Neural cell (in vitro differentiated cells): Measurements from ENCODE around the gene INPP5A. TPM values are rescaled to one million over a fixed set of nuclear protein-coding genes. Genes with fewer than 3 reads are reported as not detected.

Experiments
- H2AFZ ChIP-seq: fragments of 200-600, 300-800 bp; sonication (generic), shearing (Covaris generic); 2 replicates; pipeline ENCODE4 v1.6.0; 2014; ENCODE audit warnings: low read depth, mild to moderate bottlenecking, antibody characterized with exemption, low read length, moderate library complexity
- H3F3A ChIP-seq: fragments of 200-600 bp; shearing (Covaris generic); 2 replicates; pipeline ENCODE4 v1.6.1; 2016; ENCODE audit warnings: mild to moderate bottlenecking, moderate library complexity, mixed read lengths, antibody characterized with exemption, low read length; ENCODE audit not compliant: insufficient read depth, poor library complexity, severe bottlenecking
- H3K27ac ChIP-seq: fragments of 200-600, 300-800 bp; sonication (generic), shearing (Covaris generic); 2 replicates; pipeline ENCODE4 v1.5.1; 2014; ENCODE audit warnings: mild to moderate bottlenecking, low read length, moderate library complexity
- H3K27me3 ChIP-seq: fragments of 300-800, 200-600 bp; sonication (generic), shearing (Covaris generic); 2 replicates; pipeline ENCODE4 v1.6.0; 2014; ENCODE audit warnings: mild to moderate bottlenecking, low read depth, low read length, moderate library complexity; ENCODE audit not compliant: insufficient read depth
- H3K36me3 ChIP-seq: fragments of 300-800, 200-600 bp; sonication (generic), shearing (Covaris generic); 2 replicates; pipeline ENCODE4 v1.5.1; 2014; ENCODE audit warnings: mild to moderate bottlenecking, antibody characterized with exemption, low read length, moderate library complexity; ENCODE audit not compliant: insufficient read depth
- H3K4me2 ChIP-seq: fragments of 300-800, 200-600 bp; sonication (generic), shearing (Covaris generic); 2 replicates; pipeline ENCODE4 v1.6.0; 2014; ENCODE audit warnings: mild to moderate bottlenecking, low read length
- H3K4me3 ChIP-seq: fragments of 300-800, 200-600 bp; sonication (generic), shearing (Covaris generic); 2 replicates; pipeline ENCODE4 v1.5.1; 2014; ENCODE audit warnings: mild to moderate bottlenecking, low read length, moderate library complexity
- H3K79me2 ChIP-seq: fragments of 200-600 bp; shearing (Covaris generic); replicated peaks from 2 replicates; pipeline ENCODE4 v1.6.0; 2014; ENCODE audit warnings: mild to moderate bottlenecking, low read length, moderate library complexity; ENCODE audit not compliant: insufficient read depth
- H3K9ac ChIP-seq: fragments of 300-800, 200-600 bp; sonication (generic), shearing (Covaris generic); 2 replicates; pipeline ENCODE4 v1.6.1; 2016; ENCODE audit warnings: mild to moderate bottlenecking, low read length, mixed read lengths
- H3K9me2 ChIP-seq: fragments of 200-600 bp; shearing (Covaris generic); 2 replicates; pipeline ENCODE4 v1.6.1; 2016; ENCODE audit warnings: mild to moderate bottlenecking, low read length, mixed read lengths; ENCODE audit not compliant: insufficient read depth
- H3K9me3 ChIP-seq: fragments of 200-600, 300-800 bp; sonication (generic), shearing (Covaris generic); 2 replicates; pipeline ENCODE4 v1.6.1; 2016; ENCODE audit warnings: mild to moderate bottlenecking, mixed run types, low read length, moderate library complexity, mixed read lengths
- H4K20me1 ChIP-seq: fragments of 200-600 bp; shearing (Covaris generic); 2 replicates; pipeline ENCODE4 v1.6.1; 2016; ENCODE audit warnings: mild to moderate bottlenecking, mixed run types; ENCODE audit not compliant: insufficient read depth
- EP300 ChIP-seq: fragments of 450-650 bp; conservative IDR thresholded peaks from 2 replicates; pipeline ENCODE4 v1.6.1; 2014; ENCODE audit warnings: antibody characterized with exemption, mild to moderate bottlenecking, moderate library complexity; ENCODE audit not compliant: poor library complexity, severe bottlenecking
- EZH2 ChIP-seq: fragments of 200-600, 300-800 bp; shearing (Covaris generic), sonication (generic); IDR thresholded peaks from 2 replicates; pipeline ENCODE4 v1.6.1; 2014; ENCODE audit warnings: antibody characterized with exemption, low read length, borderline replicate concordance, mild to moderate bottlenecking; ENCODE audit not compliant: insufficient read depth, poor library complexity, severe bottlenecking
- MXI1 ChIP-seq: fragments of 450-650 bp; conservative IDR thresholded peaks from 2 replicates; pipeline ENCODE4 v1.6.1; 2014; ENCODE audit warnings: antibody characterized with exemption, mild to moderate bottlenecking; ENCODE audit not compliant: poor library complexity, severe bottlenecking
- POLR2AphosphoS5 ChIP-seq: IDR thresholded peaks from 2 replicates; pipeline ENCODE4 v1.6.1; 2012
- RAD21 ChIP-seq: fragments of 450-650 bp; conservative IDR thresholded peaks from 2 replicates; pipeline ENCODE4 v1.6.1; 2014; ENCODE audit warnings: antibody characterized with exemption, mild to moderate bottlenecking, moderate library complexity
- SMC3 ChIP-seq: fragments of 450-650 bp; conservative IDR thresholded peaks from 2 replicates; pipeline ENCODE4 v1.6.1; 2014; ENCODE audit warnings: antibody characterized with exemption, mild to moderate bottlenecking, moderate library complexity; ENCODE audit not compliant: poor library complexity
- TAF1 ChIP-seq: IDR thresholded peaks from 2 replicates; pipeline ENCODE4 v1.6.1; 2012; ENCODE audit warnings: low read depth
- polyA plus RNA-seq: library from polyadenylated mRNA; depleted of rRNA; stranded (reverse); fragments of >200 nt; gene quantifications from 2 replicates; pipeline ENCODE4 v1.2.3, GENCODE V29; 2014
- TF ChIP-seq, protein P1 (sequence below): fragments of 450-650 bp; IDR thresholded peaks from 2 replicates; pipeline ENCODE4 v1.5.1; 2014; ENCODE audit warnings: antibody characterized with exemption, mild to moderate bottlenecking, moderate library complexity; ENCODE audit not compliant: poor library complexity, severe bottlenecking
- TF ChIP-seq, protein P2 (sequence below): IDR thresholded peaks from 2 replicates; pipeline ENCODE4 v1.6.1; 2012; ENCODE audit warnings: borderline replicate concordance

INPP5A gene
- polyA plus RNA-seq, 1 donor from 2014 or later: 48.8 TPM

DNA sequence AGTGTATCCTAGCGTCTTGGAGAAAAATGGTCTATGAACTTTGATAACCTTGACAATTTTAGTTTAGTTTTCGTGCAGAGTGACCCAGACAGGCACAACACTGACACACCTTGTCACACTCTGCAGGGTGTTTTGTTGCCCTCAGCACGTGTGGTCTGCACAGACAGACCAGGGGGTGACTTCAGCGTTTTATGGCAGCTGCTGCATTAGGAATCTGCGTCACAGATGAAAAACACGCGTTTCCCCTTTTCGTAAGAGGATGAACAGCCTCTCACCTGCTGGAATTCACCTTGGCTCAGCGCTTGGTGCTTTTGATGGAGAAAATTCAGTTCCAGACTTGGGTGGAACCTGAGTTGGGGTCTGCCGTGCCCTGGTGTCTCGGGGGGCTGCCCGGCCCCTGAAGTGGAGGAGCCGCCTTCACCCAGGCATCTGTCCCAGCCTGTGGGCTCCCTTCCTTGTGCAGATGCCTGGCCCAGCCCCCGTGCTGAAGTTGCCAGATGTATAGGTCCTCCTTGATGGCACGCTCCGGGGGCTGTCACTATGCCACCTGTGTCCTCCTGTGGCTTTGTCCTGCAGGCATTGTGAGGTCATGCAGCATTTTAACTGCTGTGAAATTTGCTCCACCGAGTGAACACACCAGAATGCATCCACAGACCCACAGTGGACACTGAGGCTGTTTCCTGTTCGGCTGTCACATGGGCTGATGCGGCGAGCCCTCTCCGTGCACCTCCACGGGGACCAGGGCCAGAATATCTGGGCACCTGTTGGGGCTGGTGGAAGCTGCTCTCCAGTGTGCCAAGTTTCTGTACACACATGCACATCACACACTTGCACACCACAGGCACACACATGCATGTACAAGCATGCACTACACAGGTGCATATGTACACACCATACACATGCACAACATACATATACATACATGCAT is 18.3 kb downstream of the INPP5A start:
- no peaks in the 10 kb centered on the region for H3K9me3 ChIP-seq
- no peaks in the 10 kb centered on the region for H3K27me3 ChIP-seq
- no peaks in the 10 kb centered on the region for H3F3A ChIP-seq
- no peak overlapping the region for H2AFZ ChIP-seq
- no peak overlapping the region for H3K27ac ChIP-seq
- no peak overlapping the region for H3K4me2 ChIP-seq
- H3K79me2 ChIP-seq: no peaks in the 10 kb centered on the region
- H3K36me3 ChIP-seq: no peaks in the 10 kb centered on the region
- no peak overlapping the region for H3K9ac ChIP-seq
- no peaks in the 10 kb centered on the region for H4K20me1 ChIP-seq
- H3K4me3 ChIP-seq: no peak overlapping the region
- TF ChIP-seq SMC3: no peak
- TF ChIP-seq POLR2AphosphoS5: no peak
- no peak for TF ChIP-seq EZH2
- H3K9me2 ChIP-seq: no peaks in the 10 kb centered on the region

DNA sequence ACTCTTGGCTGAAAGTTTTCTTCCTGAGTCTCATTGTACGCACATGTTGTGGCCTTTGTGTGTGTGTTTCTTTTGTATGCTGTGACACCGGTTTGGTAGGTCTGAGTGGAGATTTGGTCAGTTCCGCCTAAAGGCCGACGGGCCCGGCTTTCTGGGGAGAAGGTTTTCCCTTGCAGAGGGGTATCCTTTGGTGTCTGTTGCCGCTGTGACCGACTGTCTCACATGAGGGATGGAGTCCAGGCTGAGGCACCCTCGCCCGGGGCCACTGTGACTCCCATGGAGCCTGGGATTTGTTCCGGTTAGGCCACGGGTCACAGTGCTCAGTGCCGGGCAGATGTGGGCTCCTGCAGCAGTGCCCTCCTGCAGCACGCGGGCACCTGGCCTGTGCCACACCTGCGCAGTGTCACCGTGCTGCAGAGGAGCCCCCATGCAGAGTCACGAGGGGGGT is 19.4 kb downstream of the INPP5A start:
- Histone ChIP-seq H3K9me3 (peaks cover 2% of the 10 kb centered on the region), H3K36me3 (no peaks in the 10 kb centered on the region), H2AFZ (no peak overlapping the region), H3F3A (no peaks in the 10 kb centered on the region), H3K9ac (no peak overlapping the region), H3K4me2 (no peak overlapping the region), H3K4me3 (no peak overlapping the region), H3K27ac (no peak overlapping the region), H4K20me1 (no peaks in the 10 kb centered on the region), H3K27me3 (no peaks in the 10 kb centered on the region), H3K9me2 (no peaks in the 10 kb centered on the region), H3K79me2 (no peaks in the 10 kb centered on the region)
- TF ChIP-seq SMC3 (no peak), POLR2AphosphoS5 (no peak), EP300 (no peak), EZH2 (no peak), RAD21 (no peak), TAF1 (no peak), MXI1 (no peak)
- TF ChIP-seq, protein P1, sequence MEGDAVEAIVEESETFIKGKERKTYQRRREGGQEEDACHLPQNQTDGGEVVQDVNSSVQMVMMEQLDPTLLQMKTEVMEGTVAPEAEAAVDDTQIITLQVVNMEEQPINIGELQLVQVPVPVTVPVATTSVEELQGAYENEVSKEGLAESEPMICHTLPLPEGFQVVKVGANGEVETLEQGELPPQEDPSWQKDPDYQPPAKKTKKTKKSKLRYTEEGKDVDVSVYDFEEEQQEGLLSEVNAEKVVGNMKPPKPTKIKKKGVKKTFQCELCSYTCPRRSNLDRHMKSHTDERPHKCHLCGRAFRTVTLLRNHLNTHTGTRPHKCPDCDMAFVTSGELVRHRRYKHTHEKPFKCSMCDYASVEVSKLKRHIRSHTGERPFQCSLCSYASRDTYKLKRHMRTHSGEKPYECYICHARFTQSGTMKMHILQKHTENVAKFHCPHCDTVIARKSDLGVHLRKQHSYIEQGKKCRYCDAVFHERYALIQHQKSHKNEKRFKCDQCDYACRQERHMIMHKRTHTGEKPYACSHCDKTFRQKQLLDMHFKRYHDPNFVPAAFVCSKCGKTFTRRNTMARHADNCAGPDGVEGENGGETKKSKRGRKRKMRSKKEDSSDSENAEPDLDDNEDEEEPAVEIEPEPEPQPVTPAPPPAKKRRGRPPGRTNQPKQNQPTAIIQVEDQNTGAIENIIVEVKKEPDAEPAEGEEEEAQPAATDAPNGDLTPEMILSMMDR: no peak
- TF ChIP-seq, protein P2, sequence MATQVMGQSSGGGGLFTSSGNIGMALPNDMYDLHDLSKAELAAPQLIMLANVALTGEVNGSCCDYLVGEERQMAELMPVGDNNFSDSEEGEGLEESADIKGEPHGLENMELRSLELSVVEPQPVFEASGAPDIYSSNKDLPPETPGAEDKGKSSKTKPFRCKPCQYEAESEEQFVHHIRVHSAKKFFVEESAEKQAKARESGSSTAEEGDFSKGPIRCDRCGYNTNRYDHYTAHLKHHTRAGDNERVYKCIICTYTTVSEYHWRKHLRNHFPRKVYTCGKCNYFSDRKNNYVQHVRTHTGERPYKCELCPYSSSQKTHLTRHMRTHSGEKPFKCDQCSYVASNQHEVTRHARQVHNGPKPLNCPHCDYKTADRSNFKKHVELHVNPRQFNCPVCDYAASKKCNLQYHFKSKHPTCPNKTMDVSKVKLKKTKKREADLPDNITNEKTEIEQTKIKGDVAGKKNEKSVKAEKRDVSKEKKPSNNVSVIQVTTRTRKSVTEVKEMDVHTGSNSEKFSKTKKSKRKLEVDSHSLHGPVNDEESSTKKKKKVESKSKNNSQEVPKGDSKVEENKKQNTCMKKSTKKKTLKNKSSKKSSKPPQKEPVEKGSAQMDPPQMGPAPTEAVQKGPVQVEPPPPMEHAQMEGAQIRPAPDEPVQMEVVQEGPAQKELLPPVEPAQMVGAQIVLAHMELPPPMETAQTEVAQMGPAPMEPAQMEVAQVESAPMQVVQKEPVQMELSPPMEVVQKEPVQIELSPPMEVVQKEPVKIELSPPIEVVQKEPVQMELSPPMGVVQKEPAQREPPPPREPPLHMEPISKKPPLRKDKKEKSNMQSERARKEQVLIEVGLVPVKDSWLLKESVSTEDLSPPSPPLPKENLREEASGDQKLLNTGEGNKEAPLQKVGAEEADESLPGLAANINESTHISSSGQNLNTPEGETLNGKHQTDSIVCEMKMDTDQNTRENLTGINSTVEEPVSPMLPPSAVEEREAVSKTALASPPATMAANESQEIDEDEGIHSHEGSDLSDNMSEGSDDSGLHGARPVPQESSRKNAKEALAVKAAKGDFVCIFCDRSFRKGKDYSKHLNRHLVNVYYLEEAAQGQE: no peak
